Measurements from ENCODE around the gene FIGNL1.
A peak's percentile ranks its signal among the peaks of the same experiment; 100 is the strongest.

FIGNL1 gene

DNA sequence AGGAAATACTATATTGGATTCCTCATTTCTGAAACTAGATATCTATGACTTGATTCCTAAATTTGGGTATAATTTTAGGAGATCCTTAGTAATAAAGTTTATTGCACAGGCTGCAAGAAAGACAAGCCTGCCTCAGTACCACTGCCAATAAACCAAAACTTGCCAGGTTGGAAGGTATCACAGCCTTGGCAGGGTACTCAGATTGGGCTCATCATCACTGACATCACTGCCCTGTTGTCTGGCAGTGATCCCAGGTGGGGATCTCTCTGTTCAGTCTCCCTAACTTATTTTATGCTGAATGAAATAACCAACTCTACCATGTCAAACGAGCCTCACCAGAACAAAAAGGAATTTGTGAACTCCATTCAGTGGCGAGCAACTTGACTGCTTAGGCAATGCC is 18.8 kb downstream of the FIGNL1 start:
- DNase-seq = no peak

DNA sequence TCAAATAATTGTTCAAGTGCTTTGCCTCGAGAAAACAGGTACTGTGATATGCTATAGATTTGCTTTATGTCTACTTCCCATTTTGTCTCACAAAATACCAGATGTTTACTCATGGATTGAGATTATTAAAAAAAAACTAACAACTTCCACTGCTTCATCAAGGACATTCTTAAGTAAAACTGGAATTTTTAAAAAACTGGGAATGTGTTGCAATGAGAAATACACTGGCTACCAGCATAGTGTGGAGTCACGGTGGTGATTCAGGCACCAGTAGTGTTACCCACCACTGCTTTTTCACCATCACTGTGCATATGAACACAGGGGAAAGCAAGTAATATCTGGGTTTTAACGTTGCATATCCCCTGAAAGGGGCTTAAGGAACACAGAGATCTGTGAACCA is 21.2 kb downstream of the FIGNL1 start:
- no peak for DNase-seq

DNA sequence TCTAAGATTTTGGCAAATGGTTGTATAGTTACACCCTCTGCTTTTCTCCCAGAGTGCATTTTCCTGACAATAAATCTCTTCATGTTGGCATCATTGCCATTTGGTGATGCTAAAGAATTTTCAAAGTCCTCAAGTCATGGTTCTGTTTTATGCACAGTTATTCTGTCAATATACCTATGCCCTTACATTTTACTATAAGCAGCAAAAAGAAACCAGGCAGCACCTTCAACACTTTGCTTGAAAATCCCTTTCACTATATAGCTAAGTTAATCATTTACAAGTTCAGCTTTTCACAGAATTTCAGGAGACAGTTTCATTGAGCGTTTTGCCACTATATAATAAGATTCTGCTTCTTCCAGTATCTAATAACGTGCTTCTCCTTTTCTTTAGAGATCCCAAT is 22.6 kb downstream of the FIGNL1 start:
- no peak for DNase-seq

DNA sequence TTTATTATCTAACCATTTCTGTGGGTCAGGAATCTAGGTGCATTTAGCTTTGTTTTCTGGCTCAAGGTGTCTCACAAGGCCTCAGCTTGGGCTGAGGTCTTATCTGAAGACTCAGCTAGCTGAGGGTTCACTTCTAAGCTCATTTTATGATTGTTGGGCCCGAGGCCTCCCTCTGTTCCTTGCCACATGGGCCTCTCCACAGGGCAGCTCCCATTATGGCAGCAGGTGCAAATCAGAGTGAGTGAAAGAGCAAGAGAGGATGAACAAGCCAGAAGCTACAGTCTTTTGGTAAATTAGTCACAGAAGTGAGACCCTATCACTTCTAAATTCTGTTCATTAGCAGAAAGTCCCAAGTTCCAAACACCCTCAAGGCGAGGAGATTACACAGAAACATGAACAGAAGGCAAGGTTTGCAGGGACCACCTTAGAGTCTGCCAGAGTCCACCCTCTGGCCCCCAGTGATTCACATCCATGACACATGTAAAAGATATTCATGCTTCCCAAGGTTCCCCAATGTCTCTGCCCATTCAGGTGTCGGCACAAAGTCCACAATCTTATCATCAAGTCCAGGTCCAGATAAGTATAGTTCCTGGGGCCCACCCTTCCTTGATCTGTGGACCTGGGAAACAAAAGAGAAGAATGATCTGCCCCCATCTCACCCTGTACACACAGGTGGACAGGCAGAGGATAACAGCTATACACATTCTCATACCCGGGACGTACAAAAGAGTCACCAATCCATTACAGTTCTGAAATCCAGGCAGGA is 23.7 kb downstream of the FIGNL1 start:
- no peak for DNase-seq

DNA sequence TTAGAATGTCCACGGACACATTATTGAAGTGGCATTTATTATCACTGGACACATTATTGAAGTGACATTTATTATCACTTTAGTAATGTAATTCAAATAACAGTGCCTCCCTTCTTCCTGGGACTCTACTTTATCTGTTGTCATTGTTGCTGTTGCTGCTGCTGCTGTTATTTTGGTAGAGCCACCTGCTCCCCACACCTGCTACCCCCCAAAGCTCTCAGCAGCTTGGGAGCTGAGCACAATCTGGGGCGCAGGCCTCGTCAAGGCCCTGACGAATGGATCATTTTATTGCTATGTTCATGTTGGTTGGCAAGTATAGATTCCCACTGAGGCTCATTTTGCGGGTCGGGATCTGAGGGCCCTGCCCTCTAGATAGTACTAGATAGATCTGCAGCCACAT is 24.8 kb downstream of the FIGNL1 start:
- no peak for DNase-seq

DNA sequence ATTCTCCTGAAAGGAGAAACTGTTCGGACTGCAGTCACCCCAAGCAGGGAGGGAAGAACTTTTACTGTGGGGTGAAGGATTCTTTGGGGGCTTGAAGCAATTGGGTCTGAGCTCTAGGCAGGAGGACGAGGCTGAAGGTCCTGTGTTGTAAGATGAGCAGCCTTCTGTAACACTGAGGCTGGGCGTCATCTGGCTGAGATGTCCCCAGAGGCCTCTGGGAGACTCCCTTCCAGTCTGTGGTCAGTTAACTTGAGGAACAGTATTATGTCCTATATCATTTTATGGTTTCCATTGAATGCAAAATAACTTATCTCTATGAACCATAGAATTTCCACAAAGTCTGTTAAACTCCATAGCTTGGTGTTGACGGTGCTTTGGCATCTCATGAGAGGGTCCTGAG is 26.3 kb downstream of the FIGNL1 start:
- no peak for DNase-seq

DNA sequence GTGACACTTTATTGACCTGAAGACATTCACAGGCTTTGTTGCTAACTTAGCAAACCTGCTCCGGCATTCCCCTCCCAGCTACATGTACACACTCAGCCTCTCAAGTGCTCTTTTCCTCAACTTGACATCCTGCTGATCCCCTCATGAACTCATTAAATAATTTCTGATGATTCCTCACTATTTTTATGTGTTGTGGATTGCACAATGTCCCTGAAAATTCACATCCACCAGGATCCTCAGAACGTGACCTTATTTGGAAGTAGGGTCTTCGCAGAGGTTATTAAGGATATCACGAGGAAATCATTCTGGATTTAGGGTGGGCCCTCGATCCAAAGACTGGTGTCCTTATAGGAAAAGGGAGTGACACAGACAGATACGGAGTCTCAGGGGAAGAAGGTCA is 27.3 kb downstream of the FIGNL1 start:
- no peak for DNase-seq

DNA sequence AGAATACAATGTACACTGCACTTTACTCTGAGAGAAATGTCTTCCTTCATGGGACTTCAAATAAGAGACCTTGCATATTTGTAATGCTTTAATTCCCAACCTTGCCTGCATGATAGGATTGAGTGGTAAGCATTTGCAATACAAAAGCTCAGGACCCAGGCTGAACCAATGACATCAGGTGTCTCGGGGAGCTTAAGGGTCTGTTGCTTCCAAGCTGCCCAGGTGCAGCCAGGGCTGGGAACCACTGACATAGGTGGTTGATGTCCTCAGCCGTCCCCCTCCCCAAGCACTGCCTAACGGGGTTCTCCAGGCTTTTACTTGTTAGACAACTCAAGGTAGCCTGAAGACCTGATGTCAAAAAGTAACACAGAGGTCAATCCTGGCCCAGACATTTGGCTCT is 29.1 kb downstream of the FIGNL1 start:
- DNase-seq = no peak

DNA sequence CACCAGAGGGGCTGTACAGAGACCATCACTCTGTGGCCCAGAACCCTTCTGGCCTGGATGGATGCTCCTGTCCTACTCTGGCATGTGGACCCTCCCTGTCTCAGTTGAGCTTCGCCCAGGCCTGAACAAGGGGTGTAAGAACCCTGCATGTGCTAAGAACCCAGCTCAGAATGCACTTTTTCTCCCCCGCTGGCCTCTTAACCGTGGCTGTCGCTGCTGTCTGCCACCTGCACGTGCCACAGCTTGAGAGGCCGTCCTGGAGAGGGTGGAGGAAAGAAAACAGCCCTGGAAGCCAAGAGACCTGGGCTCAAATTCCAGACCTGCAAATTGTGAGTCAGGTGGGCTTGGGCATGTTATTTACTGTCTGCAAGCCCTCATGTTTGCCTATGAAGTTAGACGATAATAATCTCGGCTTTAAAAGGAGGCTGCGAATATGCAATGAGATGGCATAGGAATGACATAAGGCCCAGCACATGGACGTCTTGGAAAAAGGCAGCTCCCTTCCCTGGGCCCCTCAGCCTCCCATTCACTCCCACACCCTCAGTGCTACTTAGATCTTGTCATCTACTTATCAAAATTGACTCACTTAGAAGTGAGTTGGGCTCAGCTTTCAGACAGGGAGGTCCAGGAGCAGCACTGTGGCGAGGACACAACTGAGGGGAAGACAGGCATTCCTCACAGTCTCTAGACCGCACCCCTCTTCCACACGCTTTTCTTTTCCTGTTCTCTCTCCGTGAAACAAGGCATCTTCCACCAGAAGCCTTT is 31.4 kb downstream of the FIGNL1 start:
- DNase-seq = no peak

DNA sequence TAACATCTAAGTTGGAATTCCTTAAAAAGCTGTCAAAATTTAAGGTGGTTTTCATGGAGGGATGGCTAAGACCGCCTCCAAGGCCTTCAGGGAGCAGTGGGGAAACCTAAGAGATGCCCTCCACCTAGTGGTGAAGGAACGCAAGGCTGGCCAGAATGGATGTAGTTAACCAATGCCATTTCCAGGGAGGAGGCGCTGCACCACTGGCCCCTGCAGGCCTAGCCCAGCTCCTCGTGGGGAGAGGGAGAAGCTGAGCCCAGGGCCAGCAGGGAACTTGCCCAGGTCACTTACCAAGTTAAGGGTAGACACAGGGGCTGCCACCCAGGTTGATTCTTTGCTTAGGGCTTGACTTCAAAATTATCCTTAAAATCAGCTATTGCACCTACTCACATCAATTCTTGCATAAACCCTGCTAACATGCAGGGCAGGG is 32.0 kb downstream of the FIGNL1 start:
- peak in 30 of 51 donors; percentile 7 to 71 (median 46) for DNase-seq

DNA sequence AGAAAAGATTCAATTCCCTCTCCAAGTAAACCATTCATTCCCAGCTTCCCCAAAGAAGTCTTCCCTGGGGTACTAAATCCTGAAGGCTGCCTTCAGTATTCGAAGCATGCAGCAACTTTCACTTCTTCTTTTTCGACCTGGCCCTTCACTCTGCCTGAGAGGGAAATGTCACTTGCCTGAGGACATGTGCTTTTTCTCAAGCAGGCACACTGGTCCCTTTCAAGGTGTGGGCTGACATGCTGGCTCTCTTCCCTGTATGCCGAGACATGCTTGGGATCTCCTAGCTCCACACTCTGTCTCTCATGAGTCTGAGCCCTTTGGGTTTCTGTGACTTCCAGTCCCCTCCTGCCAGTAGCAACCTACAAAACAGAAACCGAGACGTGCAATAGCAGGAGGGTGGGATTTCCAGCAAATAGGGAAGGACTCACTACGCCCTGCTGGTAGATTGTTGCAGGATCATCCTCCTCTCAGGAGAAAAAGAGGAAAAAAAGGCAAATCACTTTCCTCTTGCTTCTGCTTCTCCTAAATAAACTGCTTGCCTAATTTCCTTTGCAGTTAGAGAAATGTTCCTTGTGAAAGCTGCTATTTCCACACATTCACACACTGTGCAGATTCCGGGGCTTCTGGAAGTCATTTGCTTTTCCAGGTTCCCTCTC is 33.5 kb downstream of the FIGNL1 start:
- DNase-seq = peak in 2 of 51 donors; percentile 8 to 15

DNA sequence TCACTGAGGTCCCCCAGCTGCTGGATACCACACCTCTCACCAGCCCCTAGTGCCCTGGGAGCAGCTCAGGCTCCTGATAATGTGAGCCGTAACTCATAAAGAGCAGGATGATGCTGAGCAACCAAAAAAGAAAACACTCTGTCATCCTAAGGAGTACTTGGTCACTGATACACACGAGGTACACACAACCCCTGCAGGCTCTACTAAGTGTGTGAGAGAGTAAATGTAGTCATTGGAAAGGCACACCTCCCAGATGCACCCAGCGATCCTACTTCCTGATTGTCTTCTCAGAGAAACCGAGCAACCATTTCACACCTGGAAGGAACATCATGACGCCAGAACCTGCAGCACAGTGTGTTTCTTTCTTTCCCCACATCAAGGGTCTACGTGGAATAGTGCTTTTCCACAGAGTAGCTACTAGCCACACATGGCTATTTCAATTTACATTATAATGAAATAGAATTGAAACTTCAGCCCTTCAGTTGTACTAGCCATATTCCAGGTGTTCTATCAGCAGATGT is 34.2 kb downstream of the FIGNL1 start:
- no peak for DNase-seq

DNA sequence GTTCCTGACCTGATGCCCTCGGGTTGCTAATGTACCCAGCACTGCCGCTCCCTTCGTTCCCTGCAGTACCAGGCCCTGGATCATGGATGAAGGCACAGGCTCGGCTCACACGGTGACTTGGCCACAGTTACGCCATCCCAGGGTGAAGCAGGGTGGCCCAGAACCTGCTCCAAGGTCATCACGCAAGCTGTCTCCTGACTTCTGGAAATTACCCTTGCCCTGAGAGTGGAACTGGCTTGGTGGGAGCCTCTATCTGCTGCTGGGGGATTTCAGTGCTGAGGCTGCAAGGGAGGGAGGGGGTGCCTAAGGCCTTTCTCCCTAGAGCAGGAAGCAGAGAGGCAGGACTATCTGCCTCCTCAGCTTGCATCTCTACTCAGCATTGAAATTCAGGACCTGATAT is 36.6 kb downstream of the FIGNL1 start:
- DNase-seq = no peak

DNA sequence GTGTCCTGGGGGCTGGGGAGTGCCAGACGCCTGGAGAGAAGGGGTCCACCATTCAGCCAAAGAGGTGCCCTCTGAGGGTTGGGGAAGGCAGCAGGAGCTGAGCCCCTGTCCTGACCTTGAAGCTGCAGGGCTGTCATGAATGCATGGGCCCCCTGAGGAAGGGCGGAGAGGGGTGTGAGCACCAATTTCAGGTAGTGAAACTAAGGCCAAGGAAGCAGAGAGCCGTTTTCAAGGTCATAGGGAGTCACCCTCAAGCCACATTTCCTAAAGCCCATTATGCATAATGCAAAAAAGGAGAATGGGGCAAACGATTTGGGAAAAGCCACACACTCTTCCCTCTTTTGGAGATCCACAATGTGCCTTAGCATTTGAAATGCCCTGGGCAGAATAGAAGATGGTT is 37.2 kb downstream of the FIGNL1 start:
- no peak for DNase-seq

DNA sequence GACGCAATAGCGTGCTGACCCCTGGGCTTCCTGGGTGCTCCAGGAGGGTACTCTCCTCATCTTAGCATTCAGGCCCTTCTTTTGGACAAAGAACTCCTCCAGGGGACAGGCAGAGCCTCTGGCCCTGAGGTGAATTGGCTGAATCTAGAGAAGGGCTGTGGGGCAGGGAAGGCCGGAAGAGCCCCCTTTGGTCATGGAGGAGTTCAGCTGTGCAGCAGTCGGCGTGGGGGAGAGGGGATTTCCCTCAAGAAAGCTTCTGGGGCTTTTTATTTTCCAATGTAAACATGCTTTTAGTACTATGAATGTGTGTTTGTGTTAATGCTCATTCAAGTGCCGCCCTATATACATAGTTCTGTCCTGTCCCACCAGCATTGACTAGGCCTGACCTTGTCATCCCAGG is 38.8 kb downstream of the FIGNL1 start:
- DNase-seq = no peak

DNA sequence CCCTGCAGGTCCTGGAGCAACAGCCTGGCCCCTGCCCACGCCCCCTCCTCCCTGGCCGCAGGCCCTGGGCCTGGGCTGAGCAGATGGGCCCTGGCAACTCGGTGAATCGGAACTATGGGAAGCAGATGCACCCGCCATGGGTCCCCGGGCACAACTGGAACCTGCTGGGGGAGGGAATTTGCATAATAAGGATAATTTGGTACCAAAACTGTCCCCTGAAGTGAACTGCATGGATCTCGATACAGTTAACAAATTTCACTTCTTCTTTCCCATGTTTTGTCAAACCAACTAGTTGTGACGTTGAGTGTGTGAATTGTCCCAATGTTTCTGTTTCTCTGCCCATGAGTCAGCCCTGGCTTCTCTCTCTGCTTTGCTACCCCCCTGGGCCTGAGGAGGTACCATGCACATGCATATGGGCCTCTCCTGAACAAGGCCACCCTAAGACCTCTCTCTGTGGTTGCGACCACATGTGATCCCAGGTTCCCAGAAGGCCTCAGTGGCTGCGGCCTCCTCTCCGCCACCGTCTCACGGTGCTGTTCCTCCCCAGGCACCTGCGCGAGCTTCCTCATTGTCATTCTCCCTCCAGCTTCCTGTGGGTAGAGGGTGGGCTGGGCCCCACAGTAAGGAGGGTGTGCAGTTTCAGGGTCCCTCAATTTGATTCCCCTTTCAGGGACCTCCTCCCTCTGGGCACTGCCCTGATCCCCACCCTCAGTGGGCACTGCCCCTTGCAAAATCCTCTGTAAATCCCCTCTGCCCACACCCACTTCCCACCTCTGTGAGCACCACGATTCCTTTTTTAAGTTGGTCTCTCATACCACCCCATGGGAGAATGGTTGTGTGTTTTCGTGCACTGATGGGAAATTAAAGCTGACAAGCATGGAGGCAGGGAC is 40.0 kb downstream of the FIGNL1 start:
- no peak for DNase-seq

DNA sequence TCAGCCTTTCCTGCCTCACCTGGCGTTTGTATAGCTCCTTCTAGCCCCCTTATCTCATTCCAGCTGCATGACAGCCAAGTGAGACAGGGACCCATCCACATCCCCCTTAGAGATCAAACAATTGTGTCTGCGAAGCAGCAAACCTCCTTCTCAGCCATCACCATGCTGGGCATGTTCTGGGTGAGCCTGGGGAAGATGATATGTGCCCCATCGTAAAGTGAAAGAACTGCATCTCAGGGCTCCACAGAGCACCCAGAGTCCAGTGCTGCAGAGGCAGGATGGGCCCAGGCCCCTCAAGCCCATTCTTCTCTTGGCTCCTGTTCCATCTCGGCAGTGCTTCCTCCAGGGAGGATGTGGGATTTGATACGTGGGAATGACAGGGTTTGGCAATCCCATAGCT is 43.2 kb downstream of the FIGNL1 start:
- DNase-seq = no peak

DNA sequence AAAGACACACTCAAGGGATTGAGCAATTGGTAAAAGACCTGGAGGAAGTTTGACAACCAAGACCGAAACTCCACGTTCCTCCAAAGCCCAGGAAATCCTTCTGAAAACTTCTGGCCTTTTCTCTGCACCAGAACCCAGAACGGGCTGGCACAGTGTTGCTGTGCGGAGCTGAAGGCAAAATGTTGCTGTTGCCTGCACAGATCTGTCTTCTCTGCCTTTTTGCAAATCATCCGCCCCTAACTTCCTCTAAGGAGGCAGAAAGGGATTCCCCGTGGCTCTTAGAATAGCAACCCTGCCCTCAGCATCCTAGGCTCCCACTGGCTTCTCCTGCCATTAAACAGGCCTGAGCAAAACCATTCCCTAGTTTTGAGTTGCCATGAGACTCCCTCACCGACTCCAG is 44.9 kb downstream of the FIGNL1 start:
- no peak for DNase-seq

DNA sequence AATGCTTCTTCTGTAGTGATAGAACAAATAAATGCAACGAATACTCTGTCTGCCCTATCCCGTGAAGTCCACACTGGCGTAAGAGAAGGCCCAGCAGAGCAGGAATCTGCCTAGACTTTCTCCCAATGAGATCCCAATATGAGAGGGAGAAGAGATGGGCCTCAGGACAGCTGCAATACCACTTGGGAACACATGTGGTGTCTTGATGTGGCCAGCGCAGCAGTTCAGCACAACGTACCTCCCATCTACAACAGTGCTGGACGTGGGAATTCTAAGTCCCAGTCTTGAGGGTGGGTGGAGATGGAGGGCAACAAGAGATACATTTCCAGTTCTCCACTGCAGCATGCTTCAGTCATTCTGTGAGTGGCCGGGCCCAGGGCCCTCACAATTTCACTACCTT is 45.8 kb downstream of the FIGNL1 start:
- DNase-seq = no peak

DNA sequence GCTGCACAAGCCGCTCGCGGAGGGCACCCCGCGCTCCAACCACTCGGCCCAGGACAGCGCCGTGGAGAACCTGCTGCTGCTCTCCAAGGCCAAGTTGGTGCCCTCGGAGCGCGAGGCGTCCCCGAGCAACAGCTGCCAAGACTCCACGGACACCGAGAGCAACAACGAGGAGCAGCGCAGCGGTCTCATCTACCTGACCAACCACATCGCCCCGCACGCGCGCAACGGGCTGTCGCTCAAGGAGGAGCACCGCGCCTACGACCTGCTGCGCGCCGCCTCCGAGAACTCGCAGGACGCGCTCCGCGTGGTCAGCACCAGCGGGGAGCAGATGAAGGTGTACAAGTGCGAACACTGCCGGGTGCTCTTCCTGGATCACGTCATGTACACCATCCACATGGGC is 50.0 kb downstream of the FIGNL1 start:
- peak in 1 of 51 donors; percentile 8 for DNase-seq

DNA sequence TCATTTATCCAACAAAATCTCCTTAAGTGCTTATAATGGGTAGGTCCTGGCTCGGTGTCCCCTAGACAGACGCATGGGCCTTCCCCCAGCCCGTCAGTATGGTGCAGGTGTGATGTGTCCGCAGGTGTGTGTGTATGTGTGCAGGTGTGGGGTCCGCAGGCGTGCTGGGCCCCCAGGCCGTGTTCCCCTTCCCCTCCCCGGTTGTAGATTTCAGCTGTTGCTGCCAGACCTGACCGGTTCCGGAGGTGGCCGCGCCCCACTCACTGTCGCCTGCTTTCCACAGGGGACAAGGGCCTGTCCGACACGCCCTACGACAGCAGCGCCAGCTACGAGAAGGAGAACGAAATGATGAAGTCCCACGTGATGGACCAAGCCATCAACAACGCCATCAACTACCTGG is 50.5 kb downstream of the FIGNL1 start:
- DNase-seq = no peak

All from hypothalamus (tissue), 51 donors.